Astrocyte (in vitro differentiated cells and primary cell): ENCODE data around the gene CALU.

ENCODE experiments used
- CTCF ChIP-seq: IDR thresholded peaks from 2 replicates; pipeline ENCODE4 v1.5.1; 2011; ENCODE audit warnings: low read depth, mild to moderate bottlenecking, inconsistent platforms, low read length, moderate library complexity; ENCODE audit not compliant: insufficient read depth
- EZH2 ChIP-seq: IDR thresholded peaks from 2 replicates; pipeline ENCODE4 v1.6.1; 2012; ENCODE audit warnings: mild to moderate bottlenecking, low read length, inconsistent platforms; ENCODE audit not compliant: insufficient read depth

- no peak for TF ChIP-seq CTCF
- TF ChIP-seq EZH2, result no peak
Measured at GRCh38 chr7:128791121-128791971, 52.2 kb downstream of the CALU start, which contains the start of gene CCDC136.
